Activated T-helper 1 cell treated with Interleukin-2 at 50 U/mL for 16 hours (primary cell): ENCODE results near the gene HACD3.
"Not testable (repeated sequence)": the region's sequence is repeated elsewhere in the genome, so short reads cannot be mapped to it uniquely, and the experiment has no call there.

Source experiments
- DNase-seq: peaks from one replicate; pipeline ENCODE4 v3.0.0-alpha.2; 2020; ENCODE audit warnings: low read depth

Gene HACD3

DNA sequence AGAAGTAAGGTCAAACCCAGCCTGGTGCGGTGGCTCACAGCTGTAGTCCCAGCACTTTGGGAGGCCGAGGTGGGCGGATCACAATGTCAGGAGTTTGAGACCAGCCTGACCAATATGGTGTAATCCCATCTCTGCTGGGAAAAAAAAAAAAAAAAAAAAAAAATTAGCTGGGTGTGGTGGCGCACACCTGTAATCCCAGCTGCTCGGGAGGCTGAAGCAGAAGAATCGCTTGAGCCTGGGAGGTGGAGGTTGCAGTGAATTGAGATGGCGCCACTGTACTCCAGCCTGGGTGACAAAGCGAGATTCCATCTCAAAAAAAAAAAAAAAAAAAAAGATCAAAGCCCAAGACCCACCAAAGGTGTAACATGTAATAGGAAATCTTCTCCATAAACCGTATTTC is 19.0 kb downstream of the HACD3 start:
- DNase-seq, result not testable (repeated sequence)

DNA sequence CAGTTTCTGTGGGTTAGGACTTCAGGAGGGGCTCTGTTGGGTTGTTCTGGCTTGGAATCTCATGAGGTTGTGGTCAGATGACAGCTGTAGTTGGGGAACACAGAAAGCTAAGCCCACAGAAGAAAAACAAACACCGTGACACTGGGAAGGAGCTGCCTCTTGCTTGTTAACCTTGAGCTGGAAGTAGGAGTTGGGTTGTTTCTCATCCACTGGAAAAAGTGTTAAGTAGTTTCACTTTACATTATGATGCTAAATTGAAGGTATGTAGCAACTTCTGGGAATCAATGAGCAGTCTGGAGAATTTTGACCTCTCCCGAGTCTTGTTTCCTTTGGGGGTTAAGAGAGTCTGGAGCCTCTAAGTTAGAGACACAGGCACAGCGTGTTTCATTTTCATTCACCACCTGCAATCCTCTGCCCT is 20.4 kb downstream of the HACD3 start:
- DNase-seq, result no peak

GRCh38 chr15:65551183-65551582 is 20.9 kb downstream of the HACD3 start:
- DNase-seq, result no peak

GRCh38 chr15:65552851-65553250 is 22.6 kb downstream of the HACD3 start:
- DNase-seq, result not testable (repeated sequence)

- DNase-seq, result no peak
Measured at GRCh38 chr15:65553691-65554090, 23.4 kb downstream of the HACD3 start.

- DNase-seq, result no peak
Measured at GRCh38 chr15:65556622-65557021, 26.4 kb downstream of the HACD3 start.

DNA sequence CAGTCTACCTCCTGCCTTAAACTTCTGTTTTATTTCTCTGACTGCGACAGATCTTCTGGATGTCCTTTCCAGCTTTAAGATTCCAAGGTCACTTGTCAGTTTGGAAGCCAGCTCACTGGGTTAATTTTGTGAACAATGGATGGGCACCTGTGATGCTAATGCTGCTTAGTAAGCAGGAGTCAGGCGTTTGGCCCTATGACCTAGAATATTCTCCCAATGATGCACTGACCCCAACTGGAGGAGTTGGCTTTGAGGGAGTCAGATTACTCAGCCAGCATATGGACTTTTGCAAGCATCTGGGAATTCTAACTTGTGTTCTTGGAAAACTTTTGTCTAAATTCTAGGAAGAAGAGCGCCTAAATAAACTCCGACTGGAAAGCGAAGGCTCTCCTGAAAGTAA is 28.1 kb downstream of the HACD3 start:
- DNase-seq, result no peak

- DNase-seq, result no peak
Measured at GRCh38 chr15:65558997-65559760, 28.9 kb downstream of the HACD3 start.

GRCh38 chr15:65559941-65560340 is 29.7 kb downstream of the HACD3 start:
- DNase-seq, result no peak

- no peak for DNase-seq
Measured at GRCh38 chr15:65561934-65562333, 31.7 kb downstream of the HACD3 start.

GRCh38 chr15:65569728-65570127 is 39.5 kb downstream of the HACD3 start:
- no peak for DNase-seq

- no peak for DNase-seq
Measured at GRCh38 chr15:65571971-65572370, 41.7 kb downstream of the HACD3 start.

DNA sequence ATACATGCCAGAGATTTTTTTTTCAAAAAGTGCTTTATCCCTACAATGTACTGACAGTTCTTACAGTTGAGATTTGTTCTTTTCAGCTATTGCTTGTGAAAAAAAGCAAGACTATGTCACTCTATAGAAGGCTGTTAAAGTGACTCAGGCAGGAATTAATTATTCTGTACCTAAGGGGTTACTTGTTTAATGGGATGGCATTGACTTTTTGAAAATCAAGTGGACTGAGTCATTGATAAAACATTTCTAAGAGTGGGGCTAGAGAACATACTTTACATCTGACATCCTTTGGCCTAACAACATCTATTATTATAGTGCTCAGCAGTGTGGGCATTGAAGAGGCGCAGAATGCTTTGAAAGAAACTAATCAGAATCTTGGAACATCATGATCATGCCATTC is 46.4 kb downstream of the HACD3 start:
- DNase-seq, result no peak

DNA sequence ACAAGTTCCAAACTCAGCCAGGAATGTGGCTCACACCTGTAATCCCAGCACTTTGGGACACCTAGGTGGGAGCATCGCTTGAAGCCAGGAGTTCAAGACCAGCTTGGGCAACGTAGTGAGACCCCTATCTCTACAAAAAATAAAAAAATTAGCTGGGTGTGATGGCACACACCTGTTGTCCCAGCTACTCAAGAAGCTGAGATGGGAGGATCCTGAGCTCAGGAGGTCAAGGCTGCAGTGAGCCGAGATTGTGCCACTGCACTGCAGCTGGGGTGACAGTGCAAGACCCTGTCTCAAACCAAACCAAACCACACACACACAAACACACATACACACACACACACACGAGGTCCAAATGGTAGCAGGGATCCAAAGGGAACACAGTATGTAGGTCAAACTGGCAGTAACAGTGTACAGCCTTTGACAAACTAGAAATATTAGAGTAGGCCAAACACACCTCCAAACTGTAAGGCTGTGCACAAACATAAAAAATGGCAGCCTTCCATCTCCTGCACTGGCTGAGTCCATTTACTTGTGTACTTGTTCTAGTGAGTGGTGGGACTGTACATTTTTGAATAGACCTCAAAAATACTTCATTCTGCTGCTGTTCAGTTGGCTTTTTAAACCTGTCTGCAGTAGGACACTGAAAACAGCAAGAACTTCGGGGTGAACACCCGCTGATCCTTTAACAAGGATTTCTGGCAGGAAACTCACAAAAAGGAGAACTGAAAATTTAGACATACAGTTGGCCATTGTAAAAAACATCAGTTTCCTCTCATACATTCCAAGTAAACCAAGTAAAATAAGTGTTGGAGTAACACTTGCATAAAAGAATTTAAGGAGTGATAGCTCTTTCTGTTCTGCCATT is 47.1 kb downstream of the HACD3 start:
- DNase-seq, result no peak

DNA sequence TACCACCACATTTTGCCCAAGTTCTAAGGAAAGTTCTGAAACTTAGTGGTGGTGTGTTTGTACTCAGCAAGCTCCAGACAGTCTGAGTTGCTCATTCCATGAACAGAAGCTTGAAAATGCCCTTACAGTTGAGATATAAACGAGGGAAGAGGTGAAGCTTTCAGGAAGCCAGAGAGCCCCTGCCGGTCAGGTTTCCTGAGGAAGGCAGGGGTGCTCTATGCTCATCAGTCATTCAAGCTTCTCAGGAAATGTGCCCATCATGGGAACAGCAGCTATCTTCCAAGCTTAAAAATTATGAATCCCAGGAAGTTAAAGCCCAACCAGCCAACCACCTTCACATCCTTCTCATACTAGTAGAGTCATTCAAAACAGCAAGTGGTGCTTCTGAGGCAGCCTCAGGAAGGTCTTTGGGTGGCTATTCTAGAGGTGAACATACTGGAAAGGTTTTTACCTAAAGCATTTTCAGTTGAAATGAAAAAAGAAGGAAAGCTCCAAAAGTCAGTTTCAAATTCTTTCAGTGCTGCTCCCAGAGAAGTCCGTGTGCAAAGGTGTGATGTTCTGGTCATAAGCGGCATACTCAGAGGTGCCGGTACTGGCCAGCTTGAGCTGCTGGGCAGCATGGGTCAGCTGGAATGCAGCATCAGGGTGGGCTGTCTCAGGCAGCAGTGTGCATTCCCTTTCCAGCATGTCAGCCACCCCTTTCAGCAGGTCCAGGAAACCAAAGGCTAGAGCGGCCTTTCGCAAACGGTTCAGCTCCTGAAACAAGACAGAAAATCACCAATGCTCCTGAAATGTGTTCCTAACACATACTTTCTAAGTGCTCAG is 48.9 kb downstream of the HACD3 start:
- no peak for DNase-seq

DNA sequence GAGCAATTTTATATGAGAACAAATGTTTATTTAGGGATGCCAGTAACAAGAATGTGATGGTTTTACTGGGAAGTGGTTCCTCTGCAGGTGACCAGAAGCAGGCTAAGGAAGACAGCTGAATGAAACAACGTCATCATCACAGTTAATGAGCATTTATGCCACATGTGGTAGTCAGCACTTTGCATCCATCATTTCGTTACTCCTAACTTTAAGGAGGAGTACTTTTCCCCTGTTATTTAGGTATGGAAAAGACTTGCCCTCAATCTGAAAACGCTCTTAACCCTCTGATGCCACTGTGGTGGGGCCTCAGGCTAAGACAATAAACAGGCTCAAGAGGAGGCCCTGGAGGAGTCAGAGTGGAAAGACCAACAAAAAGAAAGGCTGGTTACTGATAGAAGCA is 49.5 kb downstream of the HACD3 start:
- no peak for DNase-seq

DNA sequence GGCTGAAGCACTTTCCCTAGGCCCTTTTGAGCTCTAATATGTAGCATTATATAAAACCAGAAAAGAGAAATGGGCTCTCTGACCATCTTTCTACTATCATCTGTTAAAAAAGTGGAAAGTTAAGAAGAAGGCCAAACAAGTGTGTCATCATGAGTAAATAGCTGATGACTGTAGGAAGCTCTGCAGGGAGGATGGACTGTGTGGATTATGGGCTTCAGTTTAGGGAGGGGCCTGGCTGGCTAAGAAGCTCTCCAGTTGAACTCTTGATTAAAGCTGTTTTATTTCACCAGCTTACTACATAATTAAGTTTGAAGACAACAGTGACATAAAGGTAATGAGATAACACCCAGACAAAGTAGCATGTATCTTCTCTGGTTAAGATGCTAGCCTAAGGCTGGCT is 50.0 kb downstream of the HACD3 start:
- no peak for DNase-seq

DNA sequence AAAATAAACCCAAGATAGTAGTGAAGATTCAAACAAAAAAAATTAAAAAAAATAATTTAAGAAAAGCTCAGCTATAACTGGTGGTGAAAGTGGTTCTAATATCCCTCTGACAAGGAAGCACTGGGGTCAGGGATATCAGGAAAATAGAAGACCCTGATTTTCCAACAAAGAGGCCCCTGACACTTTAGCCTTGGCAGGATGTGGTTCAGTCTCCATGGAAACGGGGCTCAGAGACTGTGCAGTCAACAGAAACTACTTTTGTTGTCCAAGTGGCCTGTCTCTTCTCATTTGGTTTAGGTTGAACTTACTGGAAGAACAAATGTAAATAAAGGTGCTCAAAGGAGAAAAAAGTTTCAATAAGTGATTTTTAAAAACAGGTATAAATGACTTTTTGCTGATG is 53.4 kb downstream of the HACD3 start:
- peak; percentile 8 for DNase-seq

DNA sequence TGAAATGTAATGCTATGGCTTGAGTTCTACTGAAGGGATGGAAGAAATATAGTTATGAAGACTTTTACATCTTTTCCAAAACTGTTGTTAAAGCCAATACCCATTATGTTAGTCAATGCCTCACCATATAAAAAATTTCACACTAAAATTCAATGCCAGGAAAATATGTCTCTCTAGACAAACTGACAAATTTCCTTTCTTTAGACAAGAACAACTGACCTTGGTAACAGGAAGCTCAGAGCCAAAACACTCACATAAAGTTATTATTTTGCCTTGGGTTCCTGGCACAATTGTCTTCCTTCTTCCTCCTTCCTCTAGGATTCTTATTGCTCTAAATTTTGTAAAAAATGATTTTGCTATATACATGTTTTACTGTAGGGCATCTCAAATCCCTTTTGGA is 54.0 kb downstream of the HACD3 start:
- DNase-seq, result no peak

DNA sequence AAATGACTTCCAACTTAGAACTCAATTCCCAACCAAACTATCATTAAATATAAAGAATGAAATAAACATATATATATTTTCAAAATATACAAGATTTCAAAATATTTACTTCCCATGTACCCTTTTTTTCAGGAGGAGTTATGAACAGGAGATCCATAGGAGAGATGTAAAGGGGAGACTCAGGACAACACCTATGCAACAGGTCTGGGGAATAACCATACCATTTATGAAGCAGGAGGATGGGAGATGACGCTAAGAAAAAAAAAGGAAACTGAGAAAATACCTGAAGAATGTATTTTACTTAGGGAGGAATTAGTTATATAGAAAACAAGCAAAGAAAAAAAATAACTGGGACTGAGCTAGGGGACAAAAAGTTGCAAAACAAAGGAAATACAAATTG is 56.8 kb downstream of the HACD3 start:
- no peak for DNase-seq

GRCh38 chr15:65595960-65596359 is 65.7 kb downstream of the HACD3 start:
- DNase-seq, result no peak

DNA sequence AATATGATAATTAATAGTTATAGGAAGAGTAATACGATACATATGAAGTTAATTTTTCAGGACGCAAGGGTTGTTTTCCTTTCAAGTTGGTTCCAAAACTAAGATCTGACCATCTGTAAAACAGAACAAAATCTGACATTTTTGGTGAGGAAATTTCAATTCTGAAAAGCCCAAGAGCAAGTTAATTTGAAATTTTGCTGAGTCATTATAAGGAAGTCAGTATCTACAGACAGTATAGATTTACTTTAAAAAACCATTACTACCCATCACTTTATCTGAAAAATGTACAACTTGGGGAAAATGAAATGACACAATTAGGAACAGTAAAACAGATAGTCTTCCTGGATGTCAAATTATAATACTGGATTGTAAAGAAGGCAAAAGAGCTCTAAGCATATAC is 68.2 kb downstream of the HACD3 start:
- DNase-seq, result no peak

GRCh38 chr15:65599677-65600076 is 69.4 kb downstream of the HACD3 start:
- no peak for DNase-seq
